ENCODE data around the gene TMTC2.

The TMTC2 gene

GRCh38 chr12:83097643-83098342 is 411.1 kb downstream of the TMTC2 start:
- H3K4me3 ChIP-seq (ENCODE audit: control insufficient read depth in 1 of 7, extremely low read depth in 1 of 7, insufficient read depth in 4 of 7, low read depth in 2 of 7, low read length in 6 of 7): no peak overlapping the region
- CTCF ChIA-PET: interaction anchor here (0.7 kb wide), 1 partner anchor 279 kb away, joined by 3 read pairs; no protein-coding TSS in a partner anchor
- no peaks in the 10 kb centered on the region for H3K9me3 ChIP-seq (ENCODE audit: control extremely low read depth in 1 of 5, control insufficient read depth in 4 of 5, insufficient read depth in 2 of 5, low read depth in 1 of 5, low read length in 4 of 5)
- no peaks in the 10 kb centered on the region for H3K4me1 ChIP-seq (ENCODE audit: control extremely low read depth in 1 of 4, control insufficient read depth in 4 of 4, insufficient read depth in 4 of 4, low read length in 3 of 4)
- no peak overlapping the region for H3K27ac ChIP-seq (ENCODE audit: insufficient read depth in 1 of 2, low read depth in 1 of 2, low read length in 2 of 2, poor library complexity in 1 of 2, severe bottlenecking in 2 of 2)
- H3K36me3 ChIP-seq (ENCODE audit: control insufficient read depth in 4 of 4, insufficient read depth in 4 of 4, low read length in 3 of 4): no peaks in the 10 kb centered on the region
- H3K27me3 ChIP-seq (replicated peaks in 2 of 5; ENCODE audit: control insufficient read depth in 4 of 5, insufficient read depth in 5 of 5, low read length in 4 of 5): no peaks in the 10 kb centered on the region
- DNase-seq: no peak
- POLR2A ChIA-PET: no interaction called here
- 88% methylated on average over 3 of the region's 5 CpGs for WGBS (ENCODE audit: insufficient coverage)

GRCh38 chr12:83099436-83099835 is 412.7 kb downstream of the TMTC2 start:
- DNase-seq: no peak
- 100% methylated on average over 1 of the region's 3 CpGs for WGBS (ENCODE audit: insufficient coverage)
- no peaks in the 10 kb centered on the region for H3K27me3 ChIP-seq (replicated peaks in 2 of 5; ENCODE audit: control insufficient read depth in 4 of 5, insufficient read depth in 5 of 5, low read length in 4 of 5)
- H3K36me3 ChIP-seq (ENCODE audit: control insufficient read depth in 4 of 4, insufficient read depth in 4 of 4, low read length in 3 of 4): no peaks in the 10 kb centered on the region
- H3K9me3 ChIP-seq (ENCODE audit: control extremely low read depth in 1 of 5, control insufficient read depth in 4 of 5, insufficient read depth in 2 of 5, low read depth in 1 of 5, low read length in 4 of 5): no peaks in the 10 kb centered on the region
- no peak overlapping the region for H3K4me3 ChIP-seq (ENCODE audit: control insufficient read depth in 1 of 7, extremely low read depth in 1 of 7, insufficient read depth in 4 of 7, low read depth in 2 of 7, low read length in 6 of 7)
- H3K4me1 ChIP-seq (ENCODE audit: control extremely low read depth in 1 of 4, control insufficient read depth in 4 of 4, insufficient read depth in 4 of 4, low read length in 3 of 4): no peaks in the 10 kb centered on the region
- ChIA-PET CTCF (no interaction called here), POLR2A (no interaction called here)
- no peak overlapping the region for H3K27ac ChIP-seq (ENCODE audit: insufficient read depth in 1 of 2, low read depth in 1 of 2, low read length in 2 of 2, poor library complexity in 1 of 2, severe bottlenecking in 2 of 2)

GRCh38 chr12:83102499-83102898 is 415.8 kb downstream of the TMTC2 start:
- Histone ChIP-seq H3K27ac (ENCODE audit: insufficient read depth in 1 of 2, low read depth in 1 of 2, low read length in 2 of 2, poor library complexity in 1 of 2, severe bottlenecking in 2 of 2) (no peak overlapping the region), H3K9me3 (ENCODE audit: control extremely low read depth in 1 of 5, control insufficient read depth in 4 of 5, insufficient read depth in 2 of 5, low read depth in 1 of 5, low read length in 4 of 5) (no peaks in the 10 kb centered on the region), H3K27me3 (replicated peaks in 2 of 5; ENCODE audit: control insufficient read depth in 4 of 5, insufficient read depth in 5 of 5, low read length in 4 of 5) (no peaks in the 10 kb centered on the region), H3K36me3 (ENCODE audit: control insufficient read depth in 4 of 4, insufficient read depth in 4 of 4, low read length in 3 of 4) (no peaks in the 10 kb centered on the region), H3K4me3 (ENCODE audit: control insufficient read depth in 1 of 7, extremely low read depth in 1 of 7, insufficient read depth in 4 of 7, low read depth in 2 of 7, low read length in 6 of 7) (no peak overlapping the region), H3K4me1 (ENCODE audit: control extremely low read depth in 1 of 4, control insufficient read depth in 4 of 4, insufficient read depth in 4 of 4, low read length in 3 of 4) (no peaks in the 10 kb centered on the region)
- WGBS (ENCODE audit: insufficient coverage): 80% methylated on average over 1 of the region's 2 CpGs
- CTCF ChIA-PET: no interaction called here
- POLR2A ChIA-PET: no interaction called here
- DNase-seq: no peak

GRCh38 chr12:83106873-83107272 is 420.2 kb downstream of the TMTC2 start:
- Histone ChIP-seq H3K9me3 (ENCODE audit: control extremely low read depth in 1 of 5, control insufficient read depth in 4 of 5, insufficient read depth in 2 of 5, low read depth in 1 of 5, low read length in 4 of 5) (no peaks in the 10 kb centered on the region), H3K4me1 (ENCODE audit: control extremely low read depth in 1 of 4, control insufficient read depth in 4 of 4, insufficient read depth in 4 of 4, low read length in 3 of 4) (no peaks in the 10 kb centered on the region), H3K27ac (ENCODE audit: insufficient read depth in 1 of 2, low read depth in 1 of 2, low read length in 2 of 2, poor library complexity in 1 of 2, severe bottlenecking in 2 of 2) (no peak overlapping the region), H3K36me3 (ENCODE audit: control insufficient read depth in 4 of 4, insufficient read depth in 4 of 4, low read length in 3 of 4) (no peaks in the 10 kb centered on the region), H3K4me3 (ENCODE audit: control insufficient read depth in 1 of 7, extremely low read depth in 1 of 7, insufficient read depth in 4 of 7, low read depth in 2 of 7, low read length in 6 of 7) (no peak overlapping the region), H3K27me3 (replicated peaks in 2 of 5; ENCODE audit: control insufficient read depth in 4 of 5, insufficient read depth in 5 of 5, low read length in 4 of 5) (no peaks in the 10 kb centered on the region)
- DNase-seq: no peak
- WGBS (ENCODE audit: insufficient coverage): no CpG with 5 or more reads among the region's 1 CpG
- ChIA-PET POLR2A (no interaction called here), CTCF (no interaction called here)

GRCh38 chr12:83110424-83110823 is 423.7 kb downstream of the TMTC2 start:
- ChIA-PET CTCF (no interaction called here), POLR2A (no interaction called here)
- Histone ChIP-seq H3K27ac (ENCODE audit: insufficient read depth in 1 of 2, low read depth in 1 of 2, low read length in 2 of 2, poor library complexity in 1 of 2, severe bottlenecking in 2 of 2) (no peak overlapping the region), H3K9me3 (ENCODE audit: control extremely low read depth in 1 of 5, control insufficient read depth in 4 of 5, insufficient read depth in 2 of 5, low read depth in 1 of 5, low read length in 4 of 5) (no peaks in the 10 kb centered on the region), H3K27me3 (replicated peaks in 2 of 5; ENCODE audit: control insufficient read depth in 4 of 5, insufficient read depth in 5 of 5, low read length in 4 of 5) (no peaks in the 10 kb centered on the region), H3K36me3 (ENCODE audit: control insufficient read depth in 4 of 4, insufficient read depth in 4 of 4, low read length in 3 of 4) (no peaks in the 10 kb centered on the region), H3K4me1 (ENCODE audit: control extremely low read depth in 1 of 4, control insufficient read depth in 4 of 4, insufficient read depth in 4 of 4, low read length in 3 of 4) (no peaks in the 10 kb centered on the region), H3K4me3 (ENCODE audit: control insufficient read depth in 1 of 7, extremely low read depth in 1 of 7, insufficient read depth in 4 of 7, low read depth in 2 of 7, low read length in 6 of 7) (no peak overlapping the region)
- 92% methylated on average over 1 of the region's 1 CpG for whole genome bisulfite sequencing (ENCODE audit: insufficient coverage)
- DNase-seq: no peak

GRCh38 chr12:83113945-83114344 is 427.2 kb downstream of the TMTC2 start:
- POLR2A ChIA-PET: no interaction called here

GRCh38 chr12:83114966-83115365 is 428.3 kb downstream of the TMTC2 start:
- WGBS (ENCODE audit: insufficient coverage): no CpG with 5 or more reads among the region's 4 CpGs
- CTCF ChIA-PET: no interaction called here

More at GRCh38 chr12:83113945-83114344, 427.2 kb downstream of the TMTC2 start:
- no peaks in the 10 kb centered on the region for H3K27me3 ChIP-seq (replicated peaks in 2 of 5; ENCODE audit: control insufficient read depth in 4 of 5, insufficient read depth in 5 of 5, low read length in 4 of 5)
- H3K27ac ChIP-seq (ENCODE audit: insufficient read depth in 1 of 2, low read depth in 1 of 2, low read length in 2 of 2, poor library complexity in 1 of 2, severe bottlenecking in 2 of 2): no peak overlapping the region
- H3K4me3 ChIP-seq (ENCODE audit: control insufficient read depth in 1 of 7, extremely low read depth in 1 of 7, insufficient read depth in 4 of 7, low read depth in 2 of 7, low read length in 6 of 7): no peak overlapping the region
- no peaks in the 10 kb centered on the region for H3K4me1 ChIP-seq (ENCODE audit: control extremely low read depth in 1 of 4, control insufficient read depth in 4 of 4, insufficient read depth in 4 of 4, low read length in 3 of 4)
- no peaks in the 10 kb centered on the region for H3K9me3 ChIP-seq (ENCODE audit: control extremely low read depth in 1 of 5, control insufficient read depth in 4 of 5, insufficient read depth in 2 of 5, low read depth in 1 of 5, low read length in 4 of 5)
- H3K36me3 ChIP-seq (ENCODE audit: control insufficient read depth in 4 of 4, insufficient read depth in 4 of 4, low read length in 3 of 4): no peaks in the 10 kb centered on the region
- no peak for DNase-seq
- CTCF ChIA-PET: no interaction called here
- WGBS (ENCODE audit: insufficient coverage): no CpG with 5 or more reads among the region's 4 CpGs

More at GRCh38 chr12:83114966-83115365, 428.3 kb downstream of the TMTC2 start:
- POLR2A ChIA-PET: no interaction called here
- no peak overlapping the region for H3K27ac ChIP-seq (ENCODE audit: insufficient read depth in 1 of 2, low read depth in 1 of 2, low read length in 2 of 2, poor library complexity in 1 of 2, severe bottlenecking in 2 of 2)
- H3K4me3 ChIP-seq (ENCODE audit: control insufficient read depth in 1 of 7, extremely low read depth in 1 of 7, insufficient read depth in 4 of 7, low read depth in 2 of 7, low read length in 6 of 7): no peak overlapping the region
- H3K36me3 ChIP-seq (ENCODE audit: control insufficient read depth in 4 of 4, insufficient read depth in 4 of 4, low read length in 3 of 4): no peaks in the 10 kb centered on the region
- no peaks in the 10 kb centered on the region for H3K4me1 ChIP-seq (ENCODE audit: control extremely low read depth in 1 of 4, control insufficient read depth in 4 of 4, insufficient read depth in 4 of 4, low read length in 3 of 4)
- no peaks in the 10 kb centered on the region for H3K9me3 ChIP-seq (ENCODE audit: control extremely low read depth in 1 of 5, control insufficient read depth in 4 of 5, insufficient read depth in 2 of 5, low read depth in 1 of 5, low read length in 4 of 5)
- no peaks in the 10 kb centered on the region for H3K27me3 ChIP-seq (replicated peaks in 2 of 5; ENCODE audit: control insufficient read depth in 4 of 5, insufficient read depth in 5 of 5, low read length in 4 of 5)
- no peak for DNase-seq

Measured in common myeloid progenitor, CD34-positive (primary cell).